Stimulated activated effector memory CD8-positive, alpha-beta T cell treated with anti-CD3 and anti-CD28 coated beads, Interleukin-12 subunit alpha, Interleukin-12 subunit beta, amount 100 ng/mL, for 72 hours (primary cell): ENCODE results near the gene SMPD4.
"Not testable (repeated sequence)": the region's sequence is repeated elsewhere in the genome, so short reads cannot be mapped to it uniquely, and the experiment has no call there.

ENCODE experiments used
- ATAC-seq: fragments of 150-1000 bp; cut with Tn5 transposase; 2 replicates; pipeline ENCODE4 v1.10.0; 2021
- DNase-seq, 2 donors: peaks; one replicate each; pipeline ENCODE4 v3.0.0; 2021 to 2022; ENCODE audit warnings: low spot score in 2 of 2
- H3K27ac Mint-ChIP-seq: one replicate; pipeline ENCODE4 v1.8.0; 2022; ENCODE audit warnings: mild to moderate bottlenecking, mixed read lengths
- H3K36me3 Mint-ChIP-seq: one replicate; pipeline ENCODE4 v1.8.0; 2022; ENCODE audit warnings: mild to moderate bottlenecking, mixed read lengths
- H3K4me1 Mint-ChIP-seq: one replicate; pipeline ENCODE4 v1.8.0; 2022; ENCODE audit warnings: mixed read lengths
- H3K4me3 Mint-ChIP-seq: one replicate; pipeline ENCODE4 v1.8.0; 2022; ENCODE audit warnings: mild to moderate bottlenecking, mixed read lengths
- H3K9me3 Mint-ChIP-seq: one replicate; pipeline ENCODE4 v1.8.0; 2022; ENCODE audit warnings: mixed read lengths

SMPD4 gene

DNA sequence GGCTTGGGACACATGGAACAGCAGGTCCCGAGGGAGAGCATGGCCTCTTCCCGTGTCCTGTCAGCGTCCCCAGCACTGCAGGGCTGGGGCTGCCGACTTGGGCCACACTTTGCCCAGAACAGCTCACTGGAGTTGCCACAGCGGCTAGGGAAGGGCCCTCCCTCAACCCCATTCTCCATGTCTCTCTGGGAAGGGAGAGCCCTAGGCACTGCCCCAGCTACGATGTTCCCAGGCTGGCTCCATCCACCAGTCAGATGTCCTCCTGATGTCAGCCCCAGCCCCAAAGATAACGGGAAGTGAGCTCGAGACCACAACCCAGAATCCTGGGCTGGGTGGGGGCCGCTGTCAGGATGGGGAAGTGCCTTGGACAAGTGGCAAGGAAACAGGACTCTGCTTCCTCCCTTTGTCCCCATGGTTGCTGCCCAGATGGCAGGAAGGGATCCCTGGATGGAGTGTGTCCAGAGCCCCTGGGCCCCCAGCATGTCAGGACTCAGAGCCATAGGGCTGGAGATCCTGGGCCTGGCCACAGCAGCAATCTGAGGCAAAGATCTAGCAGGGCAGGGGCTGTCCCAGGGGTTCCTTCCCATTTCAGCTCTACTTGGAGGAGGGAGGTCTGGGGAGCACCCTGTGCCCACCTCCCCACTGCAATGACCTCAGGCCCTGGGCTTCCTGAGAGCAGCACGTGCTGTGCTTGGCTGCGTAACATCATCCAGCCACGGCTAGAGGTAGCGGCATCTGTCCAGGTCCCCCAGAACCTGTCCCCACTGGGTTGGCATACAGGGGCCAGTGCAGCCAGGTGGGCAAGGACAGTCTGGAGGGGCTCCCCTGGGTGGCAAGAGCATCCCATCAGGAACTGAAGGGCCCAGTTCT is 38.8 kb downstream of the SMPD4 start:
- peak overlapping the region; percentile 8 for H3K27ac Mint-ChIP-seq
- ATAC-seq, H3K36me3 Mint-ChIP-seq, H3K4me1 Mint-ChIP-seq, H3K9me3 Mint-ChIP-seq, DNase-seq: not testable (repeated sequence)
- peak overlapping the region; percentile 74 for H3K4me3 Mint-ChIP-seq

DNA sequence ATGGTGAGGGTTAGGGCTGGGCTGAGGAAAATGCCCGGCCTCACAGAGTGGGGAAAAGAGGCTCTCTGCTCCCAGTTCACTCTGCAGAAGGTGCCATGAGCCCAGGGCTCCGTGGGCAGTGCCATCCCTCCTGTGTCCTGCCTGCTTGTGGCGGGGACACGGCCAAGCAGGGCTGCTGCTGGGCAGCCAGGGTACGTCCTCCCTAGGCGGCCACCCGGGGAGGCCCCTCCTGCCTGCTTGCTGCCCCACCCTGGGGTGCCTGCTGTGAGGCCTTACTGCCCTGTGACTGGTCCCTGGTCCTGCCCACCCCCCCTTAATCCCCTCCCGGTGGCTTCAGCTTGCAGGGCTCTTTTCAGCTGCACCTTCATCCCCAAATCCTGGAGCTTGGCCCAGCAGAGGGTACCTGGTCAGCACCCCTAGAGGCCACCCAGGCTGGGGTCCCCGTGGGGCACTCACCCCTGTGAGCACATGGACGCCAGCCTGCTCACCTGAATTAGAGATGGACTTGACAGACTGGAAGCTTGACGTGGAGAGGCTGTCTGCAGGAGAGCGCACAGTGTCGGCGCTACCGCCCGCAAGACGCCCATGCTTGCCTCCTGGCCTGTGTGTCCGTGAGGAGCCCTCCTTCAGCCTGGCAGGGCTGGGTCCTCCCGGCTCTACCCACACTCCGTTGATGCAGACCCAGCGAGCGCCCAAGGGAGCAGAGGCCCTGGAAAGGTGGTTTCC is 39.6 kb downstream of the SMPD4 start:
- H3K4me3 Mint-ChIP-seq, DNase-seq, H3K9me3 Mint-ChIP-seq, ATAC-seq, H3K27ac Mint-ChIP-seq, H3K4me1 Mint-ChIP-seq, H3K36me3 Mint-ChIP-seq: not testable (repeated sequence)

DNA sequence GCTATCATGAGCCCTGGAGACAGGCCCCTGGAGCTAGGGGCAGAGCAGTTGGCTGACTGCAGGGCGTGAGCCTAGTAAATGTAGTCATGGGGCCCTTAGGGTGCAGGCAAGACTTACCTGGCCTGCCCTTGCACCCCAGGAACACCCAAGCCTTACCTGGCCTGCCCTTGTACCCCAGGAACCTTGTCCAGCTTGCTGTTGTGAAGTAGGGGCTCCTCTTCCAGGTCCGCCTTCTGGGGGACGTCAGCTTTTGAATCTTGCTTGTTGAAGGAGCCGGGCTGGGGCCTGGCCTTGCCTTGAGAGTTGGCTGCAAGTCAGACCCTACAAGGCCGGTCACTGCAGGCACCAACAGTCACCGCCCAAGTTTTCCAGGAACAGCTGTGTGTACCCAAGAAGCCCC is 40.4 kb downstream of the SMPD4 start:
- not testable (repeated sequence) for H3K36me3 Mint-ChIP-seq, ATAC-seq, H3K27ac Mint-ChIP-seq, H3K4me3 Mint-ChIP-seq, DNase-seq, H3K9me3 Mint-ChIP-seq, H3K4me1 Mint-ChIP-seq

DNA sequence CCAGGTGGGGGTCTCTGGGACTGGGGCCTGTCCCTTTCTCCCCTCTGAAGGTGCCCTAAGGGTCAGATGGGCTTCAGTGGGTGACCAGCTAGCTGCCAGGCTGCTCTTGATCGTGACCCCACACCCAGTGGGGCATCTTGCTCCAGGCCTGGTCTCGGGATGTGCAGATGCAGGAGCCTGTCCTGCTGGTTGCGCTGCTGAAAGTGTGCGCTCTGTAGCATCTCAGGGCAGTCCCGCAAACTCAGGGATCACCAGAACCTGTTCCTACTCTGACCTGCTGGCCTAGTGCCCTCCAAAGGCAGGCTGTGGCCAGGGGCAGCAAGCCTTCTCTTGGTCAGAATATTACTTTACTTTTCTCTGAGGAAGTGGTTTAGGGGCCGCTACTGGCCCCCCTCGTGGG is 40.9 kb downstream of the SMPD4 start:
- H3K36me3 Mint-ChIP-seq, DNase-seq, H3K9me3 Mint-ChIP-seq, ATAC-seq, H3K27ac Mint-ChIP-seq, H3K4me3 Mint-ChIP-seq, H3K4me1 Mint-ChIP-seq: not testable (repeated sequence)

DNA sequence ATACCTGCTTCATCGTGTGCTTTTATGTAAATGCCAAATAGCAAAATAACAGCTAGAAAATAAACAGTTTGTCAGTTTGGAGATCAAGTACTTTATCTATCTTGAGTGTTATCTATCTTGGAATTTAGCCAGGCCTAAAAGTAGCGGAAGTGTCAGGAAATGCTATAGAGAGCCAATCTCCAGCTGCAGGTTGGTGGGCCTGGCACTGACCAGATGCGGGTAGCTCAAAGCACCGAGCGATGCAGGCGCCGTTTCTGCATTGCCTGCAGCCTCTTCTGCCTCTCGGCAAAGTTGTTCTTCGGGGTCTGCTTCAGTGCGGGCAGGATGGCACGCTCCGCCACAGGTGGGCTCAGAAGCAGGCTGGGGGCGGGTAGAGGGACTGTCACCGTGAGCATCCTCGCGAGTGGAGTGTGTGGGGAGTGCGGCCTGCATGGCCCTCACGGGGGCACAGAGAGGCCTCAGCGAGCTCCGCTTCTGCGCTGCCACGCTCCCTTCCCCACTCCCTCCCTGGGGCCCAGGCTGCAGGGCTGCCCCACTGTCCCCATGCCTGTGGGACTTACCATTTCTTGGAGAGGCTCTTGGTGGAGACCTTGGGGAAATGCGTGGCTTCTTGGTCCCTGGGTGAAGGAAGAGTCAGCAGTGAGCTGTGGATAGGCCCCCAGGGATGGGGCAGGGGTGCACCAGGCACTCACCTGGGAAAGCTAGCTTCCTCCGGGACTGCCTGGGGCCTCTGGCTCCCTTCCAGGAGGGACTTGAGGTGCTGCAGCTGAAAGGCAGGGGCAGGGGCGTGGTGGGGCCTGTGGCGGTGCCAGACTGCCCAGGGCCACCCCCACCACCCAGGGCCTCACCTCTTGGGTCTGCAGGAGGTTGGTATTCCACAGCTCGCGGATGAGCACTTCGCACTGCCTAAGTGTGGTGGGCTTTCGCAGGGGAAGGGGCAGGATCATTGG is 41.8 kb downstream of the SMPD4 start:
- H3K4me1 Mint-ChIP-seq, H3K36me3 Mint-ChIP-seq, H3K9me3 Mint-ChIP-seq, ATAC-seq, H3K27ac Mint-ChIP-seq, DNase-seq, H3K4me3 Mint-ChIP-seq: not testable (repeated sequence)

DNA sequence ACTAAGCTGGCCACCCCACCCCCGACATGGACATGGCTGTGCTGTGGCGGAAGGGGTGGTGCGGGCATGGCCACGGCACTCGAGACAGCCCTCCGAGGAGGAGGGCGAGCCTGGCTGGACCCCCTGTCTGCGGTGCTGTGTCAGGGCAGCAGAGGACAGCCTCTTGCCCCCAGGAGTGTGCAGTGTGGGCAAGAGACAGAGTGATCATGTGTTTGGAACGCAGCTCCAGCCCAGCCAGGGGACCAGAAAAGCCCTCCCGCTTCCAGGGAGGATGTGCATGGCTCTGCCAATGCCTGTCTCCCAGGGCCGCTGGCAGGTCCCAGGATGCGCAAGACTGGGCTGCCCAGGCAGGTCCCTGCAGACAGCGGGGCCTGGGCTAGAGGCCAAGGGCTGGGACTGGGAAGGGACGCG is 42.6 kb downstream of the SMPD4 start:
- H3K4me3 Mint-ChIP-seq, H3K9me3 Mint-ChIP-seq, DNase-seq, H3K36me3 Mint-ChIP-seq, H3K27ac Mint-ChIP-seq, ATAC-seq, H3K4me1 Mint-ChIP-seq: not testable (repeated sequence)

DNA sequence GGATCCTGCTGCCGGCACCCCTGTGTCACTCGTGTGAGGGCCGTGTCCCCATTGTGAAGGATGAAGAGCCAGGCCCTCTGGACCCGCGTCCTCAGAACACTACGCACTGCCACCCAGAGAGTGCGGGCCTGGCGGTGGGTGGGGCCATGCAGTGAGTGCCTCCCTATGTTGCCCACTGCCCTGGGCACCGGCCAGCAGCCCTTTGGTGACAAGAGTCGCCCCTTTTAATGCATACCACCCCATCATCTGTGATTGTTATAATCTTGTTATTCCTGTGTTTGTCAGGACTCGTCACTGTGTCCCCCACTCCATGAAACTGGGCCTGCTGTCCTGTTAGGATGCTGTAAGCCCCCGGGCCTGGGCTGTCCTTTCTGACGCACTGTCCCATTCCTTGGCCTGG is 43.1 kb downstream of the SMPD4 start:
- H3K4me1 Mint-ChIP-seq, H3K4me3 Mint-ChIP-seq, H3K27ac Mint-ChIP-seq, H3K9me3 Mint-ChIP-seq, H3K36me3 Mint-ChIP-seq, DNase-seq, ATAC-seq: not testable (repeated sequence)

DNA sequence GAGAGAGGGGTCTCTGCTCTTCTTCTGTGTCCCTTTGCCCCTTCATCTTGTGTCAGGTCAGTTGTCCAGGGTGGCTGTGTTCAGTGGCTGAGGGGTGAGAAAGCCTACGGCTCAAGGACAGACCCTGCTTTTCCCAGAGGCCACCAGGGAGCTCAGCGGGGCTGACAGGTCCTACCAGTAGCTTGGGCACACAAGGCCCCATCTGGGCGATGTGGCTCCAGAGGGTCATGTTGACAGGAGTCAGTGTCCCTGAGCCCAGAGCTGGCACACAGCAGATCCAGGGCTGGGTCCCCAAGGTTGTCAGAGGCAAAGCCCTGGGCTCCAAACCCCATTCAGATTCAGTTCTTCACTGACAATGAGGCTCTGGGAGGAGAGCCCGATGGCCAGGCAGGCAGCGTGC is 44.3 kb downstream of the SMPD4 start:
- ATAC-seq, H3K4me3 Mint-ChIP-seq, H3K4me1 Mint-ChIP-seq, H3K27ac Mint-ChIP-seq, H3K36me3 Mint-ChIP-seq, DNase-seq, H3K9me3 Mint-ChIP-seq: not testable (repeated sequence)

DNA sequence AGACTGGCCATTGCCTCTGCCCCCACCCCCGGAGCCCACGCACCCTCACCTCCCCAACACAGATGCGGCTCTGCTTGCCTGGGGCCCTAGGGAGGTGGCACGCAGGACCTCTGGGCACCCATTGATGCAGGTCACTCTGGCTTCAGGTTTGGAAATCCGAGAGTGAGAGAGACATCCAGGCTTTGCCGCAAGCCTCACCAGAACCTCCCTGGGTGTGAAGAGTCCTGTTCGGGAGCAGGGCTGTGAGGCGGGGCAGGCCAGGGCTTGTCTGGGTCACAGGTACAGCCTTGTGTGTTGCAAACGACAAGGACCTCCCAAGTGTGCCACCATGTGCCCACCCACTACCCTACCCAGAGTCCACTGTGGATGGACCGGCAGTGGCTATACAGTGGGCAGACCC is 44.9 kb downstream of the SMPD4 start:
- not testable (repeated sequence) for DNase-seq, H3K4me3 Mint-ChIP-seq, ATAC-seq, H3K9me3 Mint-ChIP-seq, H3K27ac Mint-ChIP-seq, H3K4me1 Mint-ChIP-seq, H3K36me3 Mint-ChIP-seq

DNA sequence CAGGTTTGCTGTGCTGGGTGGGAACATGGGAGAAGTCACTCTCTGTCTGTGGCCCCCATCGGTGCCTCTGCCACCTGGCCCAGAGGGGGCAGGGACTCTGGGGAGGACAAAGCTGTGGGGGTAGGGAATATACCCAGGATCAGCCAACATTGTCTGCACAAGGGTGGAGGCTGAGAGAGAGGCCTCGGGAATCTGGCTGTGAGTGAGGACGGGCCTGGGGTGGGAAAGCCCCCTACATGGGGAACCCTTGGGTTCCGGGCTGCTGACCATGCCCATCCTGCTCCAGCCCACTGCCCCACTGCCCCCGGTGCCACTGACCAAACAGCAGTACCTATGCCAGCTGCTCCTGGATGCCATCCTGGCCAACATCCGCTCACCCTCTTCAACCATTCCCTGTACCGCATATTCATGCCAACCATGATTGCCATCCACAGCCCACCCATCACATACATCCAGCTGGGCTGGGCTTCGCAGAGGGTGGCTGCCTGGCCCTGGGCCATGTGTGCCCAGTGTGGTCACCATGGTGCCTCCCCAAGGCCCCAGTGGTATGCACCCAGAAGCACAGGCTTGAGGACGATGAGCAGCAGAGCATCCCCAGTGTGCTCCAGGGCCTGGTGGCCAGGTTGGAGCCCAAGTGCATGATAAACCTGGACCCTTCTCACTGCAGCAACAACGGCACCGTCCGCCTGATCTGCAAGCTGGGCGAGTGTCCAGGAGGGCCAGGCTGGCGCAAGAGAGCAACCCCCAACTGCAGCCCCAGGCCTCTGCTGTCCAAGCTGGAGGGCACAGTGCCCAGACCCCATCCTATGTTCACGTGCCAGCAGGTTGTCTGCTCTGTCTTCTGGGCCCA is 45.5 kb downstream of the SMPD4 start:
- Mint-ChIP-seq H3K4me1 (no peaks in the 10 kb centered on the region), H3K36me3 (no peaks in the 10 kb centered on the region), H3K9me3 (no peaks in the 10 kb centered on the region), H3K27ac (no peak overlapping the region), H3K4me3 (no peak overlapping the region)
- no peak for DNase-seq
- ATAC-seq = no peak

DNA sequence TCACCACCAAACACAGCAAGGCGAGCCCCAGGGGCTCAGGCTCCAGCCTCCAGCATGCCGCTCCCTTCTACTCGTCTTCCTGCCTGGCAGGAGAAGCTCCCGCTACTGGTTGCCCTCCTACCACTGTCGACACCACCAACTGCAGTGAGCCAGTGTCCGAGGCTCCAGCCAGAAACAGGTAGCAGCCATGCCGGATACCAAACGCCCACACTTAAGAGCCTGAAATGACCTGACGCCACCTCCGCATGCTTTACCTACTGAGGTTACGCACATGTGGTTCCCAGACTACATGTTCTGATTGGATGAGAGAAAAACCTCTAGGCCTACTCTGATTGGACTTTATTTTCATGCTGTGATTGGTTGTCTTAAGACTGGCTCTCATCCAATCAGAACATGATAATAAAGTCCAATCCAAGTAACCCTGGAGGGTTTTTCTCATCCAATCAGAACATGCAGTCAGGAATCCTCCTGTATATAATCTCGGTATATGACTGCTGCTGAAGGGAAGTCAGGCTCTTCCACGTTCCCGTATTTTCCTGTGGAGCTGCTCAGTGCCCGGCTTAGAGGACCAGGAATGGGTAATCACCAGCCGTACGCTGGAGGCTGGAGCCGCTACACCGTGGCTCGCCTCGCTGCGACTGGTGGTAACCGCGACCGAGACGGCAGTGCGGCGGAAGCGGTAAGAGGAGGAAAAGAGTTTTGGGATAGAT is 52.1 kb downstream of the SMPD4 start, which contains the start of gene POTEF:
Gene POTEF (minus strand): TSS at position 103 of the 710 bp plus-strand sequence. CDS start 8,707 bp downstream, outside the sequence.
- not testable (repeated sequence) for H3K4me1 Mint-ChIP-seq

DNA sequence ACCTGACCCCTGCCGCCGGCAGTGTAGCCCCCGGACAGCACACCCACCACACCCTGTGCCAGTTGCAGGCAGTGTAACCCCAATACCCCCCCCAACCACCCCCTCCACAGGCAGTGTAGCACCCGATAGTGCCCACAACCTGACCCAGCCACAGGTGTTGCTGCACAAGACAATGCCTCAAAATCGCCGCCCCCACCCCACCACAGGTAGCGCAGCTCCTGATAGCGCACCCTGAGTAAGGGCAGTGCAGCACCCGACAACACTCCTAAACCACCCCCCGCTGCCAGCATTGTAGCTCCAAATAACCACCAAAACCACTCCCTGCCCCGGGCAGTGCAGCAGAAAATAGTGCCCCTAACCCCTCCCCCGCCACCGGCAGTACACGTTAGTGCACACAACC is 52.9 kb downstream of the SMPD4 start:
- H3K36me3 Mint-ChIP-seq, H3K9me3 Mint-ChIP-seq, H3K27ac Mint-ChIP-seq, H3K4me3 Mint-ChIP-seq, DNase-seq, H3K4me1 Mint-ChIP-seq: not testable (repeated sequence)
- peak; percentile 21 for ATAC-seq

More for the DNA sequence above, 52.1 kb downstream of the SMPD4 start, which contains the start of gene POTEF:
- not testable (repeated sequence) for H3K36me3 Mint-ChIP-seq, H3K9me3 Mint-ChIP-seq, DNase-seq, H3K27ac Mint-ChIP-seq, H3K4me3 Mint-ChIP-seq, ATAC-seq

DNA sequence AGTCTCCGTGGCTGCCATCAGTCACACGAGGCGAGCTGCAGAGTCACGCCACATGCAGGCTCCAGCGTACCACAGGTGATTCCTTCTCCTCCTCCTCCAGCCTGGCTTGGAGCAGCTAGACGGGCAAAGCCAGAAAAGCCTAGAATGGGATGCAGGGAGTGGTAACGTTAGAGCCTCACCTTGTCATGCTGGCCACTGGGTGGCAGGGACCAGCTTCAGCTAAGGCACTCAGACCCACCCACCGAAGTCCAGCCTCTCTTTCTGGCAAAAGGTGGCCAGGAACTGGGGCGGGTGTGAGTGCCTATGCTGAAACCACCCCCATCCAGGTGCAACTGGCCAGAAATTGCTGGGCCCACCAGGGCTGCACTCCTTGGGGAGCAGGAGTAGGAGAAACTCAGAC is 53.7 kb downstream of the SMPD4 start:
- H3K4me1 Mint-ChIP-seq, H3K36me3 Mint-ChIP-seq, H3K4me3 Mint-ChIP-seq, DNase-seq, ATAC-seq, H3K27ac Mint-ChIP-seq, H3K9me3 Mint-ChIP-seq: not testable (repeated sequence)

DNA sequence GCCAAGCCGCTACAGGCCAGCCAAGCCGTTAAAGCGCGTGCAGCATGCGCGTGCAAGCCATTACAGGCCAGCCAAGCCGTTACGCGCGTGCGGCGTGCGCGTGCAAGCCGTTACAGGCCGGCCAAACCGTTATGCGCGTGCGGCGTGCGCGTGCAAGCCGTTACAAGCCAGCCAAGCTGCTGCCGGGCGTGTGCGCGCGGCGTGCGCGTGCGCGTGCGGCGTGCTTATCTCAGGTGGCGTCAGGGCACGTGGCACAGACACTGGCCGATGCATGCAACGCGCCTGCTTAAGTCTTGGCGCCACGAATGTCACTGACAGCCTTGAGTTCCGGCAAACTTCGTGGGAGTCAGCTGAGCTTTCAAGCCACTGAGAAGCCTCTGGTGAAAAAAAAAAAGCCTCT is 60.5 kb downstream of the SMPD4 start:
- not testable (repeated sequence) for DNase-seq, H3K27ac Mint-ChIP-seq, H3K36me3 Mint-ChIP-seq, ATAC-seq, H3K4me3 Mint-ChIP-seq, H3K4me1 Mint-ChIP-seq, H3K9me3 Mint-ChIP-seq
